ENCODE measurements around the gene VCX3B.
"Not testable (repeated sequence)": the region's sequence is repeated elsewhere in the genome, so short reads cannot be mapped to it uniquely, and the experiment has no call there.

The VCX3B gene

DNA sequence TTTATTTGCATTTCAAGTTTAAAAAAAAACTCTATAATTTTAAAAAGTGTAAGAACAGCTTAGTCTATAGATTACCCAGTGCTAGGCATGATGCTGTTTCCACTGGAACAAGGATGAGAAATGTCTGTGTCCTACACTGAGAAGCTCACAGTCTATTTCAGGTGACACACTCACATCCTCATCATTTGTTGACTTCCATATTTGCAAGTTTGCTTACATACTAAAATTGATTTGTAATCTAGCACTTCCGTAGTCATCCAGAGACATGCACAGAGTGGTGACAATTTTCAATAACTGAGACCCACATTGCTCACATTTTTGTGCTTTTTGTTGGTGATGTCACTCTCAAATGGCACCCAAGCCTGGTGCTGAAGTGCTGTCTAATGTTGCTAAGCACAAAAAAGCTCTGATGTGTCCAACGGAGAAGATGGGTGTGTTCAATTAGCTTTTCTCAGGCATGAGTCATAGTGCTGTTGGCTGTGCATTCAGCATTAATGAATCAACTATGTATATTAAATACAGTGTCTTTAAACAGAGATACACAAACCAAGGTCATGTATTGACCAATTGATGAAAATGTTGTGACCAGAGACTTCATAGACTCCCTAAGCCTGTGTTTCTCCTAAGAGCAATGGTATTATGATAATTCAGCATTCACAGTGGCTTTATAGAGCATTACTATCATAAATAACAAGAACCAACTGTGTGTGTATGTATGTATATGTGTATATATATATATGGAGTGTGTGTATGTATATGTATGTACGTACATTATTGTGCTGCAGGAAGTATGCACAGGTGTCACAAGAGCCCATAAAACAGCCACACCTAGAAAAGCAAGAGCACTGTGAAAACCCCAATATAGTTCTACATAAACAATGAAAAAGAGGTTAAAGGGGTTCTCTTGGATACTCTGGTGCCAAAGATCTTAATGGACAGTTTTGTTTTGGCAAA is 31.2 kb upstream of the VCX3B start:
- DNase-seq (ENCODE audit: low read depth): no peak
- no peak for TF ChIP-seq POLR2A (IDR thresholded peaks at IDR 0.05; ENCODE audit: extremely low read depth, insufficient read length)
- TF ChIP-seq, protein P1, sequence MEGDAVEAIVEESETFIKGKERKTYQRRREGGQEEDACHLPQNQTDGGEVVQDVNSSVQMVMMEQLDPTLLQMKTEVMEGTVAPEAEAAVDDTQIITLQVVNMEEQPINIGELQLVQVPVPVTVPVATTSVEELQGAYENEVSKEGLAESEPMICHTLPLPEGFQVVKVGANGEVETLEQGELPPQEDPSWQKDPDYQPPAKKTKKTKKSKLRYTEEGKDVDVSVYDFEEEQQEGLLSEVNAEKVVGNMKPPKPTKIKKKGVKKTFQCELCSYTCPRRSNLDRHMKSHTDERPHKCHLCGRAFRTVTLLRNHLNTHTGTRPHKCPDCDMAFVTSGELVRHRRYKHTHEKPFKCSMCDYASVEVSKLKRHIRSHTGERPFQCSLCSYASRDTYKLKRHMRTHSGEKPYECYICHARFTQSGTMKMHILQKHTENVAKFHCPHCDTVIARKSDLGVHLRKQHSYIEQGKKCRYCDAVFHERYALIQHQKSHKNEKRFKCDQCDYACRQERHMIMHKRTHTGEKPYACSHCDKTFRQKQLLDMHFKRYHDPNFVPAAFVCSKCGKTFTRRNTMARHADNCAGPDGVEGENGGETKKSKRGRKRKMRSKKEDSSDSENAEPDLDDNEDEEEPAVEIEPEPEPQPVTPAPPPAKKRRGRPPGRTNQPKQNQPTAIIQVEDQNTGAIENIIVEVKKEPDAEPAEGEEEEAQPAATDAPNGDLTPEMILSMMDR (IDR thresholded peaks at IDR 0.05; ENCODE audit: low read depth, low read length): no peak
- no peak overlapping the region for H3K4me3 ChIP-seq (ENCODE audit: low read depth, low read length)

DNA sequence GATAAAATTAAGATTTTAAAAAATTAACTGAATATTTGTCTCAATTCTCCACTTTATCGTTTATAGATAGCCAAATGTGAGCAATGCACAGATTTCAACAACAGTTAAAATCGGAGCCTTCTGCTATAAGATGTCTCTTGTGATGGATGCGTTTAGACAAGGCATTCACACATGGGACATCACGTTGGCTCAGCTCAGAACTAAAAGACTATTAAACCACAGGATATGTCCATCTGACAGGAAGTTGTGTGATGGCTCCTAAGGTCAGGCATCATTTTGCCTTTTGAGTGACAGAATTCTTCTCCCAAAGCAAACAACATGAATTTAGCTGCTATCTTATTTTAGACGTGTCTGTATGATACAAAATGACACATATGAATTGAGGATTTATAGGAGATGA is 17.3 kb upstream of the VCX3B start:
- no peak overlapping the region for H3K4me3 ChIP-seq (ENCODE audit: low read depth, low read length)
- no peak for DNase-seq (ENCODE audit: low read depth)
- TF ChIP-seq, protein P1 (IDR thresholded peaks at IDR 0.05; ENCODE audit: low read depth, low read length): no peak
- TF ChIP-seq, protein P2, sequence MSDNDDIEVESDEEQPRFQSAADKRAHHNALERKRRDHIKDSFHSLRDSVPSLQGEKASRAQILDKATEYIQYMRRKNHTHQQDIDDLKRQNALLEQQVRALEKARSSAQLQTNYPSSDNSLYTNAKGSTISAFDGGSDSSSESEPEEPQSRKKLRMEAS (IDR thresholded peaks at IDR 0.05; ENCODE audit: low read depth, low read length): no peak
- no peak for TF ChIP-seq POLR2A (IDR thresholded peaks at IDR 0.05; ENCODE audit: extremely low read depth, insufficient read length)
- no peak for TF ChIP-seq MYC (IDR thresholded peaks at IDR 0.05; ENCODE audit: low read depth, low read length)

DNA sequence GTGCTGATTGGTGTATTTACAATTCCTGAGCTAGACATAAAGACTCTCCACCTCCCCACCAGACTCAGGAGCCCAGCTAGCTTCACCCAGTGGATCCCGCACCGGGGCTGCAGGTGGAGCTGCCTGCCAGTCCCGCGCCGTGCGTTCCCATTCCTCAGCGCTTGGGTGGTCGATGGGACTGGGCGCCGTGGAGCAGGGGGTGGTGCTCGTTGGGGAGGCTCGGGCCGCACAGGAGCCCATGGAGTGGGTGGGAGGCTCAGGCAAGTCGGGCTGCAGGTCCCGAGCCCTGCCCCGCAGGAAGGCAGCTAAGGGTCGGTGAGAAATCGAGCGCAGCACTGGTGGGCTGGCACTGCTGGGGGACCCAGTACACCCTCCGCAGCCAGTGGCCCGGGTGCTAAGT is 12.3 kb upstream of the VCX3B start:
- not testable (repeated sequence) for H3K4me3 ChIP-seq (ENCODE audit: low read depth, low read length); DNase-seq (ENCODE audit: low read depth)

DNA sequence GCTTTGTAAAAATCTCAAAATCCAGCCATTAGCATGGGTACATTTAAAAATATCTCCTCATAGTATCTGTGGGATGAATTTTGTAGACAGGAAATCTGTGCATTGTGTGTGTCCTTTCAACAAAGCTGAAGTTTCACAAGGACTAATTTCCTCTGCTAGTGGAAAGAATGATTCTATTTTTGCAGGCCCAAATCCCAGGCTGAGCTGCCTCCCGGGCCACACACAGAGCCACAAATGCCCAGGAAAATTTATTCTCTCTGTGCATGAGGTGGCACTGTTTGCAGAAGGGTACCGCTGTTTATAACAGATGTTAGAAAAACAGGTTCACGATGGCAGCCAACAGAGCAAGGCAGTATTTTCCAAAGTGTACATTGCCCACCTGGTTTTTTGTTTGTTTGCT is 11.0 kb upstream of the VCX3B start:
- DNase-seq (ENCODE audit: low read depth): no peak
- TF ChIP-seq MYC (IDR thresholded peaks at IDR 0.05; ENCODE audit: low read depth, low read length) (no peak), POLR2A (IDR thresholded peaks at IDR 0.05; ENCODE audit: extremely low read depth, insufficient read length) (no peak)
- TF ChIP-seq, protein P2 (IDR thresholded peaks at IDR 0.05; ENCODE audit: low read depth, low read length): no peak
- TF ChIP-seq, protein P1 (IDR thresholded peaks at IDR 0.05; ENCODE audit: low read depth, low read length): no peak
- H3K4me3 ChIP-seq (ENCODE audit: low read depth, low read length): no peak overlapping the region

DNA sequence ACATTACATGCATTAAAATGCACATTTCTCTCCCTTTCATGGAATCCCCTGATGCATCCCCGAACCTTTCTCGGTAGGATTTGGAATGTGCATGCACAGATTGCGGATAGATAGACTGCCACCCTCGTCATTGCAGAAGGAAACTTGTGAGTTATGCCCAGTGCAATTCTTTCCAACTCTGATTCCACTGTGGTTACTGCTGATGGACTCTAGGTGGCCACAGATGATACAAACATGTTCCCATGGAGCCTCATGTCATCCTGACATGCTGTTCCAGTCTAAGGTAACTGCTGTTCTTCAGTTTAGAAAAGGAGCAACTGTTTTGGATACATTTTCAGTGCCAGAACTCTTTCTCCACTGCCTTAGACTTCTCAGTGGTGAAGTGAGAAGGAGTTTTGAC is 9.1 kb upstream of the VCX3B start:
- TF ChIP-seq POLR2A (IDR thresholded peaks at IDR 0.05; ENCODE audit: extremely low read depth, insufficient read length): no peak
- no peak for TF ChIP-seq MYC (IDR thresholded peaks at IDR 0.05; ENCODE audit: low read depth, low read length)
- TF ChIP-seq, protein P1 (IDR thresholded peaks at IDR 0.05; ENCODE audit: low read depth, low read length): no peak
- TF ChIP-seq, protein P2 (IDR thresholded peaks at IDR 0.05; ENCODE audit: low read depth, low read length): no peak
- no peak for DNase-seq (ENCODE audit: low read depth)
- no peak overlapping the region for H3K4me3 ChIP-seq (ENCODE audit: low read depth, low read length)

DNA sequence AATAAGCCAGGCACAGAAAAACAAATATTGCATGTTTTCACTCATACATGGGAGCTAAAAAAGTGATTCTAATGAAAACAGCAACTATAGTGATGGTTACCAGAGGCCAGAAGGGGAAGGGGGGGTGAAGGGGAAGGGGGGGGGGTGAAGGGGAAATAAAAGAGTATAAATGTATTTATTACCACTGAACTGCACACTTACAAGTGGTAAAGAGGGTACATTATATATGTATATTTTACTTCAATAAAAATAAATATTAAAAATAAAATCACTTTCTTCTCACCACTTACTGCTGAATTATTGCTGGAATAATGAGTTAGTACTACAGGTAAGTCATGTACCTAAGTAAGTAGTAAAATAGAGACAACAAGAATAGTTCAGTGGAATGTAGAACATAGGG is 2.1 kb upstream of the VCX3B start:
- no peak overlapping the region for H3K4me3 ChIP-seq (ENCODE audit: low read depth, low read length)
- TF ChIP-seq POLR2A (IDR thresholded peaks at IDR 0.05; ENCODE audit: extremely low read depth, insufficient read length): no peak
- TF ChIP-seq, protein P2 (IDR thresholded peaks at IDR 0.05; ENCODE audit: low read depth, low read length): no peak
- no peak for TF ChIP-seq MYC (IDR thresholded peaks at IDR 0.05; ENCODE audit: low read depth, low read length)
- TF ChIP-seq, protein P1 (IDR thresholded peaks at IDR 0.05; ENCODE audit: low read depth, low read length): no peak
- DNase-seq (ENCODE audit: low read depth): no peak

All from NB4 (cell line).